Stimulated activated CD8-positive, alpha-beta memory T cell treated with anti-CD3 and anti-CD28 coated beads, Interleukin-12 subunit alpha, Interleukin-12 subunit beta, amount 100 ng/mL, for 24 hours (primary cell): ENCODE measurements around the gene TMEM9.

Experiments used
- DNase-seq: peaks from one replicate; pipeline ENCODE4 v3.0.0-alpha.2; 2020; ENCODE audit errors: extremely low read depth

Gene TMEM9

DNA sequence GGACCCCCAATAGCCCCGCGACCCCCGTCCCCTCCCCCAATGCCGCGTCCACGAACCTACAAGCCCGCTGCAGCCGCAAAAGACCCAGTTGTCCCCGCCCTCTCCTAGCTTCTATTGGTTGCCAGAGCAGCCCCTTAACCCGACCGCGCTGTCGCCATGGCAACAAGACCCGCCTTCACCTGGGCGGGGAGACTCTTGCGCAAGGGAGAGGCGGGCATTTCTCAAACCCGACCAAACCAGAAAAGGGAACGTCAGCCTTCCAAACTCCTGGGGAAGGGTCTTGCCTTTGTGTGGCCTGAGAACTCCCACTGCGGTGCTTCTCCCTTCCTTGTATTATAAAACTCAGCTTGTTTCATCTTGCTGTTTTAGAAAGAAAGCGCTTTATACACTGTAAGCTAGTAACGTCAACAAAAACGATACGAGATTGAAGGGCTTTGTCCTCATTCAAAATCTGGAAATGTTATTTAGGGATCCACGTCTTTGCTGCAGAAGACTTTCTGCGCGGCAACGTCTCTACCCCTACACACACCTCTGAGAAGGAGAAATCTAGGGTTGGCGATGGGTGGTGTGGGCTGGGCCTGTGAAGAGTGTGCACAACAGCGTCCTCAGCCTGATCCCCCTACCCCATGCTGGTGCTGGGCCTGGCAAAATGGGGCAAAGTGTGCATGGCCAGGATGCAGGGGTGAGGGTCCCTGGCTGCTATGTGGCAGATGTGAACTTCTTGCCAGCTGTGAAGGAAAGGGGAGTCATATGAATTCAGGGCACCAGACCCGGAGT lies at the start of gene TMEM9:
Gene TMEM9 (minus strand): TSS at position 86 of the 777 bp plus-strand sequence. CDS start 551 bp downstream, outside the sequence.
- DNase-seq, result peak; percentile 92

DNA sequence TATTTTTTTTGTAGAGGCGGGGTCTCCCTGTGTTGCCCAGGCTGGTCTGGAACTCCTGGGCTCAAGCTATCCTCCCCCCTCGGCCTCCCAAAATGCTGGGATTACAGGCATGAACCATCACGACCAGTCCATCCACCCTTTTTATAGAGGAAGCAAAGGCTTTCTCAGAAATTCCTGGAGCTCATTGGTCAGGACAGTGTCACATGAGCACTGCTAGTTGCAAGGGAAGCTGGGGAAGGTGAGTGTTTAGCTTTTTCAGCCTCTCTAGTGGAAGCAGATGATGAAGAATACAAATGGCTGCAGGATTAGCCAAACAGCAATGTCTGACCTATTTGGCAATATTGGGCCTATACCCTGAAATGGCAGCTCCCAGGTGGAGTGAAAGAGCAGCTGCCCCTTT lies 44.3 kb upstream of the TMEM9 start:
- DNase-seq, result no peak

DNA sequence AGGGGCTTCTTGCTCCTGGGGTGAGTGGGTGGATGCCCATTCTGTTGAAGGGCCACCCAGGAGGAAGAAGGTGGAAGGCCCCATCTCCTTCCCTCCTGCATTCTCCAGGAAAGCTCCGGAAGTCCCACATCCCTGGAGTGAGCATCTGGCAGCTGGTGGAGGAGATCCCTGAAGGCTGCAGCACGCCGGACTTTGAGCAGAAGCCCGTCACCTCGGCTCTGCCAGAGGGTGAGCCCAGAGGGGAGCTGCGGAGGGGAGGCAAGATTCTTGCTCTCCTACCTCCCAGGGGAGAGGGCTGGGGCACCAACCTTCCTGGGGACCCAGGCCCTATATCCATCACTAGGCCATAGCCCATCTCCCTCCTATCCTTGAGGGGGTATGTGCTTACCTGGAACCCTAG lies 39.8 kb upstream of the TMEM9 start:
- DNase-seq, result no peak

DNA sequence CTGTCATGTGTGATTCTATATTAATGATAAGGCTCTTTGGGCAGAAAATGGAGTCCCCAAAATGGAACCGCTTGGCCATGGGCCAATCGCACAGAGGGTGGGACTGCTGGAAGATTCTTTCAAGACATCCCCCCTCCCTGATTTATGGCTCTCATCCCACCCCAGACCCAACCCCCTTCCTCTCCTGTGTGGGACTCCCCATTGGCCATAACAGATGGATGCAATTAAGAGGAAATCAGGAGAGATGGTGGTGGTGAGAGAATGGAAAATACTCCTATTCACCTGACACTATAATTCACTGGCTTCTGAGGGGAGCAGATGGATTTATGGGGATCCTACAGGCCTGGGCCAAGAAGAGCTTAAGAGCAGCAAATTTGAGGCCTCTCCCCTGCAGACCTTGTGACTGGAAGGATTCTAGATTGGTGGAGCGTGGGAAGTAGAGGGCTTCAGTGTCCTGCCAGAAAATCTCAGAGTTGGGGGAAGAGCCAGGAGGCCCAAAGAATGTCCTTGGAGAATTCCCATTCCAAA lies 38.1 kb upstream of the TMEM9 start:
- no peak for DNase-seq

DNA sequence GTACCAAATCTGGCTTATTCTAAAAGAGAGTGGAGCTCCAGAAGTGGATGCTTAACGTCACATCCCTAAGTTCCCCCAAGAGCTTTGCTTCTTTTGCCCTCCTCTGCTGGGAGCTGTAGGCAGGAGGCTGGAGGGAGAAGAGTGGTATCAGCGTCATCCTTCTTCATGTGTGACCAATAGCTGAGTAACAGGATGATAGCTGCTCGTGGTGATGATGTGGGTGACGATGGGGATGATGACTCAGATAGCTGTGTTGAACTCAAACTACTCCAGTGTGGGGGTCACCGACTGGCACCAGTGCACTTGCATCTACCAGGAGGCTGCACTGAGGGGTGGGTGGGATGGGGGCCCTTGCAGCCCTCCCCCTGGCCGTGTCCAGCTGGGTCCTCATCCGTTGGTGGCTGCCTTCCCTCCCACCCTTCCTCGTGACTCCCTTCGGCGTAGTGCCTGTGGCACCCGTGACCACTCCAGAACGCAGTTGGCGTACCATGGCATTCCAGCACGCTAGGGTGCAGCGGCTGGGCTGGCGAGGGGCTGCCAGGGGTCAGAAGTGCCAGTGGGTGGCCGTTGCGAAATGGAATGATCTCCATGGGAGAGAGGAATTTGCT lies 37.5 kb upstream of the TMEM9 start:
- DNase-seq, result no peak

DNA sequence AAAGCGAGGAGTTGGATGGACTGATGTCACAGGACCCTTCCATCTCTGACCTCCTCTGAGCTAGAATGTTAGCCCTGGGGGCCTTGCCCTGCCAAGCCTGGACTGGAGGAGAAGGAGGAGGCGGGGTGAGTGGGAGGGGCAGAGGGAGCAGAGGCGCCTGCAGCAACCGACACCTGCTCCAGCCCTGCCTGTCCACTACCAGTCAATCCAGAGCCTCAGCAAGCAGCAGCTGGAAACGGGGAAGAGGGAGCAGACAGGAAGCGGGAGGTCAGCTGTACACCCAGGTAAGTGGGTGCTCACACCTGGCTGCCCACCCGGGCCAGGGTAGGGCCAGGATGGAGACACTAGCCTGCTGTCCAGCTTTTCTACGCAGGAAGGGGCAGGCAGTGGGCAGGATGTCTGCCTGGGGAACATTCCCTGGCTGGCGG lies 36.4 kb upstream of the TMEM9 start, which contains the start of gene IGFN1:
Gene IGFN1 (plus strand): TSS at position 201 of the 428 bp plus-strand sequence. CDS start 2,470 bp downstream, outside the sequence.
- DNase-seq, result no peak

DNA sequence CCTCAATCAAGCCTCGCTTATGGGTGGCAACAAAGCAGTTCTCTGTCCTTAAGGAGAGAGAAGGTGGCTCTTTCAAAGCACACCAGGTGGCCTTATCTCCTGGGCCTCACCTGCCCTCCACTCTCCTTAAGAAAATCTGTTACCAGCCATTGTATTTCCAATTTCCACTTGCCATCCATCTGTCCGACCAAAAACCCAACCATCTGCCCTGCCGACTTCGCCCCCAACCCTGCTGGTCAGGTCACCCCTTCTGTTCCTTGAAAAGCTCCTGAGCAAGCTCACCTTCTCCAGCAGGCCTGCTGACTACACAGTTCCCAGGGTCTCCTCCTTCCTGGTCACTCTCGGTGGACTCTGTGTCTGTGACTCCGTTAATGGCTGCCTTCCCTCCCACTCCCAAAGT lies 35.7 kb upstream of the TMEM9 start:
- DNase-seq, result no peak

DNA sequence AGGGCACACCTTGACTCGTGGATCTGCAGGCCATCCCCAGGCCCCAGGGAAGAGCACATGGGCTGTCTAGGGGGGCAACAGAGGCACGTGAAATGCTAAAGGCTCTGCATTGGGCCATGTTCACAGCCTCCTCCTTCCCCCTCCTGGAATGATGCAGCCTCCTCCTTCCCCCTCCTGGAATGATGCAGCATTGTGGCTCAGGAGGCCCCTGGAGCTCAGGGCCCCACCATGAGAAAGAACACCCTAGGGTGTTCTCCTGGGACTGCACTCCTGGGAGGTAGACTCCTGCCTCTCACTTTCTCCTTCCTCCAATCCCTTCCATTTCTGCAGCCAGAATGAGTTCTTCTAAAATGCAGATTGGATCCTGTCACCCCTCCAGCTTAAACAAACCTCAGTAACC lies 34.8 kb upstream of the TMEM9 start:
- no peak for DNase-seq

DNA sequence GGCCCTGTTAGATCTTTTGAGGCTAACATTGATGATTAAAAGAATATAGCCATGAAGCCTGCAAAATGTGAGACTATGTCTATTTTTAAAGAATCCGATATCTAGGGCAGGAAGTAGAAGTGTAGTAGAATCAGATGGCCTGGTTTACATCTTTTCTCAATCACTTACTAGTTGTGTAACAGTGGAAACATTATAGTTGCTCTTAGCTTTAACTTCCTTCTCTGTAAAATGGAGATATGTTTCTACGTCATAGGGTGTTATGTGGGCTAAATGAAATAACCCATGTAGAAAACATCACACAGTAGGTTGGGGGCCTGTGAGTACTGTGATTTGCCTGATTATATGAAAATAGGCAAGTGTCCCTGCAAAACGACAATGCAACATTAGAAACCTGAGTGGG lies 31.9 kb upstream of the TMEM9 start:
- DNase-seq, result no peak

DNA sequence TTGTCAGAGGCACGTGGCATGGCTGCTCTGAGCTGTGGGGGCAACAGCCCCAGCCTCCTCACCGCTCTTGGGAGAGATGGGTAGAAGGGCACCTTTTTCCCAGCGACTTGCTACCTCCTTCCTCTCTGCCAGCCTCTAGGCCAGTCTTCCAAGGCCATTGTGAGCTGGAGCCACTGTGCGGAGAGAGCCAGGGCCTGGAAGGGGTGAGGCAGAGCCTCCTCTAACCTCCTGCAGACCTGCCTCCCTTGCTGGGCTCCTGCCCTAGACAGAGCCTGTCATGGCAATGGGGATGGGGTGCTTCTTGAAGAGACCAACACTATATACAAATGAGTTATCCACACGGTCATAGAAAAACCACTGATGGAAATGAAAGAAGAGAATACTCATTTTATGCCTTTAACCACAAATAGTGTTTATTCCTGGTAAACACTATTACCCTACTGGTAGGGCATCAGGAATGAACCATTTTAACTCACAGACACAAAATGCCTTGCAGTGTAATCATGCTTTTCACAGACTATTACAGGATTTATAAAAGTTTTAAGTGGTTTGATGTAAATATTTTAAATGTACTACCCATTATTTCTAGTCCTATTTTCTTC lies 31.4 kb upstream of the TMEM9 start:
- no peak for DNase-seq

DNA sequence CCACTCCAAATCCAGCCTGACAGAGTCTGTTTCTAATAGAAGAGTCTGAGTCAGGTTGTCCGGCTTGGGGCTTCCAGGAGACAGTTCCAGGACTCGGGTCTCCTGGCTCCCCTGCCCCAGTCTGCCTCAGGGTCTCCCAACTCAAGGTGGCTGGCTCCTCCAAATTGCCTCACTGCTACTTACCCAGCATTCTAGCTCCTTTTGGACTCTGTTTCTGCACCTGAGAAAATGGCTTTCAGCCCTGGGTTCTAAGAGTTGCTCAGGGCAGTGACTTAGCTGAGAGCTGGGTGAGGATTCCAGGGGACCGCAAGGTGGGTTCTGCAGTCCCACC lies 30.8 kb upstream of the TMEM9 start:
- DNase-seq, result no peak

DNA sequence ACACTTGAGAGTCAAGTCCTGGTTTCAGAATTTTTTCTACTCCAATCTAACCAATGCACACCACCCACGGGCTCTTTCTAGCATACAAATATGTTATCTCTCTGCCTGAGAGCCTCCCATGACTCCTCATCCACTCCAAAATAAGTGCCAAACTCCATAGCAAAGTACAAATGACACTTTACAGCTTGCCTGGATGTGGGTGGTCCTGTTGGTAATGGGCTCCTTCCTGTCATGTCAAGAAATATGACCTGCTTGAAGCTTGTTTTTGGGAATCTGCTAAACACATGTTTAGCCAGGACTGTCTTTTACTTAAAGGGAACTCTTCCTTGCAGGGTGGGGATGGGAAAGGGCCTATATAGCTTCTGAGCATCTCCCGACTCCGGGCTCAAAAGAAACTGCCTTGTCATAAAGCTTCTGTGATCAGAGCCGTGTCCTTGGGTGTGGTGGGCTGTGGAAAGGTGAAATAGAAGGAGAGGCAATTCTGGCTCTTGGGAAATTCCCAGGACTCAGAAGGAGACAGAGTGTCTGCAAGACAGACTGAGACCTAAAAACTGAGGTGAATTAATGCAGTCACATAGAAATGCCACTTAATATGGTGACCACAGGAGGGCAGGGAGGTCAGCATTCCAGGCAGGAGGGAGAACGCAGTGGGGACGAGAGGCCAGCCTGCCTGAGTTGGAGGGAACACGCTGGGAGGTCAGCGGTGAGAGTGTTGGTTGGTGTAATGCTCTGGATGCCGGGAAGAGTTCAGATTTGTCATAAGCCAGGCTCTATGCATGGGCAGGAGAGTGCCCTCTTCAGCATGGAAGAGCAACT lies 30.2 kb upstream of the TMEM9 start:
- DNase-seq, result no peak

DNA sequence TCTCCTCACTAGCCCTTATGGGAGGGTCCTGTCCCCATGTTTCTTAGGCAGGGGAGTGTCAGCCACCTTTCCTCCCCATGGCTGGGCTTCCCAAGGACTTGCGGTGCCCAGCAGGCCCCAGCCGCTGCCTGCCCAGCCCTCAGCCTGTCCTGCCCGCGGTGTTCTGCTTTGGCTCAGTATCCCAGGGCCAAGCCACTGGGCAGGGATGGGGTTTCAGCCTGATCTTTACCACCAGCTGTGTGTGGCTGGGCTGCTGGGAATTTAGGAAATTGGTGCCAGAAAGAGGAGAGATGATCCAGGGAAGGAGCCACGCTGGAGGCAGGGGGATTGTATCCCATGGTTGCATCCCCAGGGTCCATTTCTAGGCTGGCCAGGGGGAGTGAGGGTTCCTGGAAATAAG lies 29.5 kb upstream of the TMEM9 start:
- DNase-seq, result no peak

DNA sequence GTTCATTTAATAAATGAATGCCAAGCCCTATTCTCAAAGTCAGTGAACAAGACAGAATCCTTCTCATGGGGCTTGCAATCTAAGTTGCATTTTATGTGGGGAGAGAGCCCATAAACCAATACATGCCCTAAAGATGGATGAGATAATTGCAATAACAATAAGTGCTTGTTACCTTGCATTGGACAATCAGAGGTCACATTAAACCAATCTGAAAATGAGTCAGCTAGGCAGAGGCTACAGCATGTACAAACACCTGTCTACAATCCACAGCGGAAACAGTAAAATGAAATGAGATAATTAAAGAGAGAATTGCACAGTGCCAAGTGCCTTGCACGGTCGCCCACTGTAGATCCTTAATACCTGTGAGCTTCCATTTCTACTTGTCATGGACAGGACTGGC lies 28.9 kb upstream of the TMEM9 start:
- no peak for DNase-seq

DNA sequence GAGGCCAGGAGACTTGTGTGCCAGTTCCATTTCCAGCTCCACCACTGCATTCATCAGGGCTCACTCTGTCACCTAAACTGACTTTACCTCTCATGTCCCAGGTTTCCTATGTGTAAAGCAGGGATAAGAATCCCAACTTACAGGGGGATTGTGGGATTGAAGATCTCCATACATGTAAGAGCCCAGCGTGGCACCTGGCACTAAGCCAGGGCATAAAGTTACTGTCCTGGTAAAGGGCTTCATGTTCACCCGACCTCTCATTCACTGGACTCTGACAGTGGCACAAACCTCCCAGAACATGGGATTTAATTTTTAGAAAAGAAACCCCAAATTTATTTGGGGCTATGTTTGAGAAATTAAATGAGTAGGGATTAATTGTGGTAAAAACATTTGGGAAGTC lies 27.5 kb upstream of the TMEM9 start:
- no peak for DNase-seq

DNA sequence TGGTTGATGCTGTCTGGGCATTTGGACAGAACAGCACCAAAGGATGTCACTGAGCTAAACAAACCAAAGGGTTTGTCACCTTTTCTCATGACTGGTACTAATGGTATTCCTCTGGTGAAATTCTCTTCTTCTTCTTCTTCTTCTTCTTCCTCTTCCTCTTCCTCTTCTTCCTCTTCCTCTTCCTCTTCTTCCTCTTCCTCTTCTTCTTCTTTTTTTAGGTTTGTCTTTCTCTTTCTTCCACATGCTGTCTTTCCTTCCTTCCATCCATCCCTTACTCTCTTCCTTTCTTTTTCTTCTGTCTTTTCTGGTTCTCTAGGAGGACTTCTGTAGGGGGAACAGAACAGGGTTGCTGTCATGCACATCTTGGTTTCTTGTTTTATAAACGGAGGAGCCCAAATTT lies 27.0 kb upstream of the TMEM9 start:
- DNase-seq, result no peak

DNA sequence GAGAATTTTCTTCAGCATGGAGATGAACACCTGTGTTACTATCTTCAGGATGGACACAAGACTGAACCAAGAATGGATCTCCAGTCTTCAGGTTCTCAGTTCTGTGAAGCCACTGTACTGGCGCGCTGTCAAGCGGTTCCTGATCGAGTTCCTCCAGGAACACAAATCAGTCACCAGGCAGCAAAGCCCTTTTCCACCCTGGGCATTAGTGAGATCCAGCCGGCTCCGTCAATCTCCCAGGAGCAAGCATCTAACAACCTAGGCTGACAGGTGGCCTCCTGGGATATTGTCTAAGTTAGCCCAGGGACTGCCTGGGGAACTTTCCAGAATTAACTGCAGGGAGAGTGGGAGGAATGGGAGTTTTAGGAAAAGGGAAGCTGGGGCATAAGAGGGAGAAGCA lies 26.6 kb upstream of the TMEM9 start:
- no peak for DNase-seq

DNA sequence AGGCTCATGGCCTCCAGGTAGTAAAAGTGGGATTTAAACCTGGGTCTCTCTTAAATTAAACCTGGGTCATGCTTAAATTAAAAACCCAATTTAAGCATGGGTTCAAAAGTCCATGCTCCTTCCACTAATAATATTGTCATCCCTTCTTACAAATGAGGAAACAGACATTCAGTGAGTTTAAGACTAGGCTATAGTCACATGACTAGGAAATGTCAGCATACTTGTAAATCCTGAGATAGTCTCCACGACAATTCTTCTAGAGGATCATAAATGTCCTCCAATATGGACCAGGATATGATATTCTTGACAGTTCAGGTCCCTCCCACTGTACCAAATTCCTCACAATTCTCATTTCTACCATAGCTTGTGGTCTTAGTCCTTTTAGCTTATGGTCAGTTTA lies 25.9 kb upstream of the TMEM9 start:
- DNase-seq, result no peak

DNA sequence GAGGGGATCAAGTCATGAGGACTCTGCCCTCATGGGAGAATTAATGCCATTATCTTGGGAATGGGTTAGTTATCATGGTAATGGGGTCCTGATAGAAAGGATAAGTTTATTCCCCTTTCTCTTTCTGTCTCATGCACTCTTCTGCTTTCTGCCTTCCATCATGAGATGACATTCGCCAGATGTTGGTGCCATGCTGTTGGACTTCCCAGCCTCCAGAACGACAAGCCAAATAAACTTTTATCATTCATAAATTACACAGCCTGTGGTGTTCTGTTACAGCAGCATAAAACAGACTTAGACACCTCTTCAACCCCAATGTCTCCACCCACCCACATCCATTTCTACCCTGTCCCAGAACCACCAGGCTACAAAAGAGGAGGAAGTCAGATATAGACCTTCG lies 24.4 kb upstream of the TMEM9 start:
- DNase-seq, result no peak

DNA sequence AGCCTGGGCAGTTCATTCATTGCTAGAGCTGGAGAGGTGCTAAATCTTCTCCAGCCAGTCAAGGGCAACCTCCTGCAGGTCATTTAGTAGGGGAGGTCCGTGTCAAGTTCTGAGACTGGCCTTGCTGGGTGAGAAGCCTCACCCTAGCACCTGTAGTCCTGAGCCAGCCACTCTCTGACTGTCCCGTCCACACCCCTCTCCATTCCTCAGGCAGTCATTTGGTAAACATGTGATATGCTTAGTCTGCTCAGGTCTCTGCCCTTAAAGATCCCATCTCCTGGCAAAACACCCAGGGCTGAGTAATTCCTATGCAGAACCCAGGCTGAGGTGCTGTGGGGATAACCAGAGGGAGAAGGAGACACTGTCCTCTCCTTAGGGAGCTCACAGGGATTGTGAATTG lies 22.7 kb upstream of the TMEM9 start:
- no peak for DNase-seq

DNA sequence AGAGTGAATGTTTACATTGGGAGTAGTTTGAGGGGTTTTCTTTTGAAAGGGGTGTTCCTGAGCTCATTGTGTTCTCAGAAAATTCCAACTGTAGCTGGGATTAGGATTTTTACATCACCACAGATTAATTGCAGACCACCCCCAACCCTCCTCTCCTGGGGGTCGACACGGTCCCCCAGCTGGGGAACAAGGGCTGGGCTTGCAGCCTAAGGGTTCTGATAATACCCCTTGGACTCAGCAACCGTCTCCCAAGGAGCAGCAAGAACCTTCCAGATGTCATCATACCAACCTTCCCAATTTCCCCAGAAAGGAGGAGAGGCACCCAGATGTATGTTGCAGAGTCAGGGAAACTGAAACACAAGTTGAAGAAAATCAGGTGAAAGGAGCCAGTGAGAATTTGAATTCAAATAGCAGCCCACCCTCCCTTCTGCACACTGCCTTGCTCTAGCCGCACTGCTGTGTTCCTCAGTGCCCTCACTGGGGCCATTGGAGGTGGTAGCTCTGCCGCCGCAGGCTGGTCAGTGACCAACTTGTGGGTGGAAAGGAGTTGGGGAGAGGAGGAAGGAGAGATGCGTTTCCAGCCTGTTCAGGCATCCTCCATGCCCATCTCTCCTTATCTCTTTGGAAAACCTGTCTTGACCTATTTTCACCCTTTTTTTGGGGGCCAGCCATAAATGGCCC lies 21.7 kb upstream of the TMEM9 start:
- DNase-seq, result no peak

DNA sequence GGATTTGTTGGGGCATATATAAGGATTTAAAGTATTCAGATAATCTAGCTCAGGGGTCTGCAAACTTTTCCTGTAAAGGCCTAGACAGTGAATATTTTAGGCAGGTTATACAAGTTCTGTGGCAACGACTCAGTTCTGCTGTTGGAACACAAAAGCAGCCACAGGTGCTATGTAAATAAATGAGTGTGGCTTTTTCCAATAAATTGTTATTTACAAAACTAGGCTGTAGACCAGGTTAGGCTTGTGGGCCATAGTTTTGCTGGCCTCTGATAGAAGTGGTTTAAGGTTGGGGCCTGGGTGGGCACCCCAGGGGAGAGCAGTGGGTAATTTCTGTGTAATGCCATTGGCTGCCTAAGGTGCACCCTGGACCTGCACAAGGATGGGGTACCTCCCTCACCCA lies 19.5 kb upstream of the TMEM9 start:
- DNase-seq, result no peak
